Measurements from ENCODE around the gene CAB39. TPM values are rescaled to one million over a fixed set of nuclear protein-coding genes. Genes with fewer than 3 reads are reported as not detected.

Gene CAB39
- total and polyA plus RNA-seq, 2 experiments from 2014 or later = 18.7 to 67.5 TPM

GRCh38 chr2:230825354-230825753, 112.7 kb downstream of the CAB39 start (continued):
- TF ChIP-seq REST (IDR thresholded peaks at IDR 0.05; ENCODE audit: unreplicated experiment) (no peak), EZH2 (IDR thresholded peaks at IDR 0.05; ENCODE audit: low read depth, unreplicated experiment) (no peak), ZNF331 (CRISPR knock-in tag; IDR thresholded peaks at IDR 0.05; ENCODE audit: low read depth) (no peak), JUNB (IDR thresholded peaks at IDR 0.05; ENCODE audit: unreplicated experiment) (no peak), ETS1 (IDR thresholded peaks at IDR 0.05) (no peak), CREB1 (CRISPR knock-in tag; IDR thresholded peaks at IDR 0.05; ENCODE audit: low read depth) (no peak), CTCF (conservative IDR thresholded peaks at IDR 0.05; ENCODE audit: low read depth in 2 of 2) (no peak), NANOG (IDR thresholded peaks at IDR 0.05; ENCODE audit: borderline replicate concordance) (no peak), EZH2phosphoT487 (IDR thresholded peaks at IDR 0.05; ENCODE audit: unreplicated experiment) (no peak), STAT1 (IDR thresholded peaks at IDR 0.05; ENCODE audit: unreplicated experiment) (no peak)

GRCh38 chr2:230827774-230828271, 115.2 kb downstream of the CAB39 start:
- H3K36me3 Mint-ChIP-seq (ENCODE audit: low read depth) = no peaks in the 10 kb centered on the region

More at GRCh38 chr2:230827774-230828271, 115.2 kb downstream of the CAB39 start:
- peak; percentile 61 for DNase-seq (ENCODE audit: low spot score)
- TF ChIP-seq ZNF331 (CRISPR knock-in tag; IDR thresholded peaks at IDR 0.05; ENCODE audit: low read depth) (no peak), EZH2 (IDR thresholded peaks at IDR 0.05; ENCODE audit: low read depth, unreplicated experiment) (peak; percentile 19)
- Histone ChIP-seq H3K27ac (ENCODE audit: low read depth) (no peak overlapping the region), H2AFZ (peak overlapping the region; percentile 97), H3K4me1 (ENCODE audit: insufficient read depth) (no peaks in the 10 kb centered on the region), H3K27me3 (ENCODE audit: insufficient read depth) (peaks cover 22% of the 10 kb centered on the region), H3K4me2 (peak overlapping the region; percentile 88), H3K79me2 (replicated peaks; ENCODE audit: insufficient read depth) (no peaks in the 10 kb centered on the region), H3K9me2 (ENCODE audit: insufficient read depth) (no peaks in the 10 kb centered on the region), H3F3A (replicated peaks; ENCODE audit: low read depth) (peaks cover 4% of the 10 kb centered on the region; the same call in 1 of the 2 replicates), H3K4me3 (peak overlapping the region; percentile 62), H3K36me3 (ENCODE audit: insufficient read depth) (peaks cover 3% of the 10 kb centered on the region; the same call in 1 of the 2 replicates), H4K20me1 (replicated peaks; ENCODE audit: insufficient read depth) (no peaks in the 10 kb centered on the region)
- Mint-ChIP-seq H3K27me3 (ENCODE audit: insufficient read depth, low read depth, poor library complexity) (peaks cover 17% of the 10 kb centered on the region), H3K4me3 (peak overlapping the region; percentile 47; the same call in 2 of the 3 replicates), H3K4me1 (no peaks in the 10 kb centered on the region; the same call in 1 of the 3 replicates), H3K27ac (no peak overlapping the region), H3K9me3 (no peaks in the 10 kb centered on the region; the same call in 2 of the 3 replicates)
- peak; percentile 59 for ATAC-seq
